AG04449 (cell line): Measurements from ENCODE around the gene SP140L.

Source experiments
- CTCF ChIA-PET: fragments of 350-600 bp; formaldehyde crosslinking; extraction: SDS; loops from one replicate; lab custom pipeline; 2021; ENCODE audit warnings: antibody characterized with exemption; lab: Yijun Ruan, JAX
- POLR2A ChIA-PET: fragments of 400-600, 350-600 bp; formaldehyde crosslinking; extraction: SDS; loops from one replicate; lab custom pipeline; 2020; ENCODE audit warnings: antibody characterized with exemption, inconsistent platforms; lab: Yijun Ruan, JAX
- DNase-seq: peaks from one replicate; pipeline ENCODE4 v3.0.0-alpha.2; 2010; ENCODE audit warnings: low read depth, low spot score
- H3K4me3 ChIP-seq: 2 replicates; pipeline ENCODE4 v1.5.1; 2011; ENCODE audit warnings: low read depth, mild to moderate bottlenecking, control low read depth, low read length
- CTCF ChIP-seq: IDR thresholded peaks from one replicate; pipeline ENCODE4 v1.5.1; 2011; ENCODE audit warnings: mild to moderate bottlenecking, moderate library complexity, low read length, control low read depth, inconsistent platforms; ENCODE audit not compliant: insufficient read depth; ENCODE audit errors: missing control alignments

The SP140L gene

GRCh38 chr2:230360028-230360427 lies 33.0 kb downstream of the SP140L start:
- DNase-seq, result no peak
- ChIA-PET CTCF (no interaction called here), POLR2A (no interaction called here)
- H3K4me3 ChIP-seq, result no peak overlapping the region
- no peak for TF ChIP-seq CTCF

GRCh38 chr2:230362030-230362691 lies 35.2 kb downstream of the SP140L start:
- POLR2A ChIA-PET, result no interaction called here
- CTCF ChIA-PET, result no interaction called here
- DNase-seq, result no peak

GRCh38 chr2:230382108-230382507 lies 55.1 kb downstream of the SP140L start:
- TF ChIP-seq CTCF, result no peak
- DNase-seq, result no peak
- ChIA-PET POLR2A (no interaction called here), CTCF (interaction anchor here (1.5 kb wide), 1 partner anchor 14 kb away, joined by 3 read pairs; no protein-coding TSS in a partner anchor)
- H3K4me3 ChIP-seq, result no peak overlapping the region

More at GRCh38 chr2:230362030-230362691, 35.2 kb downstream of the SP140L start:
- TF ChIP-seq CTCF, result no peak
- H3K4me3 ChIP-seq, result no peak overlapping the region

- CTCF ChIA-PET, result interaction anchor here (1.5 kb wide), 1 partner anchor 13 kb away, joined by 3 read pairs; no protein-coding TSS in a partner anchor
- no peak for DNase-seq
- no peak for TF ChIP-seq CTCF
- POLR2A ChIA-PET, result no interaction called here
- no peak overlapping the region for H3K4me3 ChIP-seq
These were observed 56.5 kb downstream of the SP140L start for GRCh38 chr2:230383453-230383852.

- CTCF ChIA-PET, result no interaction called here
These were observed 58.0 kb downstream of the SP140L start for GRCh38 chr2:230384986-230385385.

More at GRCh38 chr2:230384986-230385385, 58.0 kb downstream of the SP140L start:
- no peak for DNase-seq
- POLR2A ChIA-PET, result no interaction called here
- no peak overlapping the region for H3K4me3 ChIP-seq
- no peak for TF ChIP-seq CTCF
